CD4-positive, alpha-beta T cell (primary cell): ENCODE measurements around the gene SRBD1. TPM values are rescaled to one million over a fixed set of nuclear protein-coding genes. Genes with fewer than 3 reads are reported as not detected.

ENCODE experiments used
- ATAC-seq: fragments of 200-7000 bp; cut with Tn5 transposase; one replicate; pipeline ENCODE4 v1.10.0; 2022; ENCODE audit warnings: mild to moderate bottlenecking; ENCODE audit not compliant: poor library complexity
- CTCF ChIA-PET: fragments of 350-600 bp; sonication (Branson Sonifier 250); formaldehyde crosslinking; loops from one replicate; lab custom pipeline; 2021; ENCODE audit warnings: antibody characterized with exemption, inconsistent platforms; lab: Charles Lee
- POLR2A ChIA-PET: fragments of 350-600 bp; sonication (Branson Sonifier 250); formaldehyde crosslinking; loops from one replicate; lab custom pipeline; 2021; ENCODE audit warnings: antibody characterized with exemption, inconsistent platforms; lab: Charles Lee
- DNase-seq, 14 experiments: peaks; one replicate each; pipeline ENCODE4 v3.0.0-alpha.2; 2013 to 2020; ENCODE audit warnings: mixed read lengths in 2 of 14
- H3K27ac ChIP-seq, 2 donors: one replicate each; pipeline versions ENCODE4 v1.5.1 to v1.7.0; 2013; ENCODE audit warnings: low read length in 2 of 2, low read depth in 1 of 2, mild to moderate bottlenecking in 1 of 2
- H3K27me3 ChIP-seq, 2 experiments: 1 replicate in 1 of 2; 2 replicates in 1 of 2; pipeline versions ENCODE4 v1.6.1 to v1.7.0; 2013; ENCODE audit warnings: low read length in 2 of 2, control low read depth in 1 of 2, mild to moderate bottlenecking in 1 of 2, moderate library complexity in 1 of 2; ENCODE audit not compliant: insufficient read depth in 2 of 2, control insufficient read depth in 1 of 2
- H3K36me3 ChIP-seq: one replicate; pipeline ENCODE4 v1.6.1; 2013; ENCODE audit warnings: low read length, control low read depth; ENCODE audit not compliant: insufficient read depth
- H3K4me1 ChIP-seq: one replicate; pipeline ENCODE4 v1.6.1; 2013; ENCODE audit warnings: low read length, control low read depth; ENCODE audit not compliant: insufficient read depth
- H3K4me3 ChIP-seq: one replicate; pipeline ENCODE4 v1.5.1; 2013; ENCODE audit warnings: mild to moderate bottlenecking, low read length, moderate library complexity
- H3K9me3 ChIP-seq, 2 experiments: 1 replicate in 1 of 2; 2 replicates in 1 of 2; pipeline versions ENCODE4 v1.6.1 to v1.7.0; 2013; ENCODE audit warnings: low read length in 2 of 2, mild to moderate bottlenecking in 2 of 2, control low read depth in 1 of 2, moderate library complexity in 1 of 2; ENCODE audit not compliant: control insufficient read depth in 1 of 2, insufficient read depth in 1 of 2
- H3K27ac Mint-ChIP-seq: one replicate; pipeline ENCODE4 v1.8.0; 2020; ENCODE audit warnings: mixed read lengths
- H3K27me3 Mint-ChIP-seq: one replicate; pipeline ENCODE4 v1.8.0; 2021; ENCODE audit warnings: mixed read lengths
- H3K36me3 Mint-ChIP-seq: one replicate; pipeline ENCODE4 v1.8.0; 2021; ENCODE audit warnings: low read depth, mixed read lengths
- H3K4me1 Mint-ChIP-seq: one replicate; pipeline ENCODE4 v1.8.0; 2021; ENCODE audit warnings: low read depth, mixed read lengths
- H3K4me3 Mint-ChIP-seq: one replicate; pipeline ENCODE4 v1.8.0; 2020; ENCODE audit warnings: mild to moderate bottlenecking, mixed read lengths
- H3K9me3 Mint-ChIP-seq: one replicate; pipeline ENCODE4 v1.8.0; 2020; ENCODE audit warnings: mixed read lengths
- CTCF ChIP-seq: fragments of 200-600 bp; IDR thresholded peaks from one replicate; pipeline ENCODE4 v1.8.0; 2022; ENCODE audit warnings: antibody characterized with exemption, mild to moderate bottlenecking
- intact Hi-C, 2 experiments: fragments of 100-400 bp; cut with DNase I in 1 of 2; cut with micrococcal nuclease in 1 of 2; formaldehyde crosslinking; loops; one replicate each; pipeline versions ENCODE4 v1.15.1 to v1.9.0; 2023 to 2025; cut with DNase I, micrococcal nuclease
- total RNA-seq, 174 experiments: library from RNA in 2 of 174; stranded (reverse) in 2 of 174; gene quantifications; one replicate each; pipeline ENCODE4 v1.2.3 and lab custom pipeline; 2021 to 2026

Gene SRBD1
- total RNA-seq, 2 experiments from 2014 or later, result 14.2 to 16.0 TPM

GRCh38 chr2:45631955-45632354 lies 20.9 kb upstream of the SRBD1 start:
- ChIA-PET CTCF (no interaction called here), POLR2A (no interaction called here)
- Histone ChIP-seq H3K4me1 (no peaks in the 10 kb centered on the region), H3K4me3 (no peak overlapping the region), H3K36me3 (no peaks in the 10 kb centered on the region), H3K27me3 (peaks cover 0 to 16% of the 10 kb centered on the region in 2 experiments), H3K27ac (no peak overlapping the region), H3K9me3 (no peaks in the 10 kb centered on the region)
- Mint-ChIP-seq H3K36me3 (no peaks in the 10 kb centered on the region), H3K27ac (no peak overlapping the region), H3K4me1 (no peaks in the 10 kb centered on the region), H3K27me3 (peaks cover 28% of the 10 kb centered on the region), H3K9me3 (no peaks in the 10 kb centered on the region), H3K4me3 (no peak overlapping the region)
- intact Hi-C loops, result no loop called here
- DNase-seq, result no peak
- no peak for ATAC-seq
- no peak for TF ChIP-seq CTCF

DNA sequence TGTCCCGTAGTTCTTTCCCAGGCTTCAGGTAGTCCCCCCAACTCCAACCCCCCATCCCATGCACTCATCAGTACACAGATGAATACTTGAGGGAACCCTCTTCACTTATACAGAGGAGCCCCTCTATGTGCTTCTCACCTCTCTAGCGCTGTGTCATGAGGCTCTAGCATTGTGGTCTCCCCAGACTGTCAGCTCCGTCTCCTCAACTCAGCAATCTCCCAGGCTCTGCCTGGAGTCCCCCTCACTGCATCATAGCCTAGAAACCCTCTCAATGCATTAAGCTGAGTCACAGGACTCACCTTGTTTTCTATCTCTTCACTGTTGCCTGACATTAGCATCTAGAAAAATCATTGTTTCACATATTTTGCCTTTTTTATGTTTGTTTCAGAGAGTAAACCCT lies 20.3 kb upstream of the SRBD1 start:
- H3K27me3 ChIP-seq, result peaks cover 0 to 16% of the 10 kb centered on the region in 2 experiments
- H3K27me3 Mint-ChIP-seq, result peaks cover 28% of the 10 kb centered on the region
- H3K27ac ChIP-seq, result no peak overlapping the region
- H3K36me3 Mint-ChIP-seq, result no peaks in the 10 kb centered on the region
- TF ChIP-seq CTCF, result no peak
- no peak overlapping the region for H3K4me3 ChIP-seq
- H3K27ac Mint-ChIP-seq, result no peak overlapping the region
- ChIA-PET POLR2A (no interaction called here), CTCF (no interaction called here)
- ATAC-seq (no peak), DNase-seq (no peak)
- intact Hi-C loops, result no loop called here
- H3K4me1 ChIP-seq, result no peaks in the 10 kb centered on the region
- no peaks in the 10 kb centered on the region for H3K36me3 ChIP-seq
- no peaks in the 10 kb centered on the region for H3K4me1 Mint-ChIP-seq
- H3K9me3 Mint-ChIP-seq, result no peaks in the 10 kb centered on the region
- no peaks in the 10 kb centered on the region for H3K9me3 ChIP-seq
- no peak overlapping the region for H3K4me3 Mint-ChIP-seq

GRCh38 chr2:45629971-45630370 lies 18.9 kb upstream of the SRBD1 start:
- H3K4me1 Mint-ChIP-seq, result no peaks in the 10 kb centered on the region
- ATAC-seq (no peak), DNase-seq (no peak)
- TF ChIP-seq CTCF, result no peak
- Histone ChIP-seq H3K4me3 (no peak overlapping the region), H3K9me3 (no peaks in the 10 kb centered on the region), H3K4me1 (no peaks in the 10 kb centered on the region), H3K36me3 (no peaks in the 10 kb centered on the region), H3K27ac (no peak overlapping the region), H3K27me3 (peaks cover 4 to 15% of the 10 kb centered on the region in 2 experiments)
- ChIA-PET POLR2A (no interaction called here), CTCF (no interaction called here)
- H3K27me3 Mint-ChIP-seq, result peaks cover 22% of the 10 kb centered on the region
- H3K36me3 Mint-ChIP-seq, result no peaks in the 10 kb centered on the region
- H3K9me3 Mint-ChIP-seq, result no peaks in the 10 kb centered on the region
- intact Hi-C loops, result no loop called here
- H3K27ac Mint-ChIP-seq, result no peak overlapping the region
- H3K4me3 Mint-ChIP-seq, result no peak overlapping the region
